HG02852 (cell line): ENCODE results near the gene ZGLP1.

Source experiments
- ATAC-seq: cut with Tn5 transposase; IDR thresholded peaks from one replicate; pipeline ENCODE4 v1.9.1; 2021; ENCODE audit warnings: mild to moderate bottlenecking, moderate library complexity; ENCODE audit not compliant: unreplicated experiment

The ZGLP1 gene

GRCh38 chr19:10279737-10280442, 29.7 kb downstream of the ZGLP1 start:
- ATAC-seq: no peak

GRCh38 chr19:10278935-10279334, 30.7 kb downstream of the ZGLP1 start:
- ATAC-seq: no peak

GRCh38 chr19:10277795-10278589, 31.6 kb downstream of the ZGLP1 start:
- ATAC-seq: no peak

GRCh38 chr19:10274589-10274988, 35.0 kb downstream of the ZGLP1 start:
- ATAC-seq: no peak

GRCh38 chr19:10271543-10272086, 38.0 kb downstream of the ZGLP1 start:
- ATAC-seq: peak; percentile 26

- peak; percentile 45 for ATAC-seq
Observed at GRCh38 chr19:10270616-10271394, 38.8 kb downstream of the ZGLP1 start, which contains the start of gene ICAM1. Gene ICAM1 (plus strand): TSS chr19:10271120. CDS start chr19:10271160, 40 bp downstream.

GRCh38 chr19:10270180-10270615, 39.4 kb downstream of the ZGLP1 start:
- peak; percentile 39 for ATAC-seq

GRCh38 chr19:10269333-10270179, 40.1 kb downstream of the ZGLP1 start:
- no peak for ATAC-seq

GRCh38 chr19:10268071-10268470, 41.5 kb downstream of the ZGLP1 start:
- no peak for ATAC-seq

GRCh38 chr19:10266706-10267105, 42.9 kb downstream of the ZGLP1 start:
- no peak for ATAC-seq

GRCh38 chr19:10262771-10263170, 46.8 kb downstream of the ZGLP1 start:
- no peak for ATAC-seq

- ATAC-seq: no peak
Observed at GRCh38 chr19:10260141-10260584, 49.5 kb downstream of the ZGLP1 start.

- no peak for ATAC-seq
Observed at GRCh38 chr19:10259162-10259905, 50.3 kb downstream of the ZGLP1 start.

GRCh38 chr19:10258080-10258710, 51.4 kb downstream of the ZGLP1 start:
- no peak for ATAC-seq

- ATAC-seq: no peak
Observed at GRCh38 chr19:10256970-10257615, 52.5 kb downstream of the ZGLP1 start.

GRCh38 chr19:10256551-10256950, 53.1 kb downstream of the ZGLP1 start:
- ATAC-seq: no peak

- ATAC-seq: no peak
Observed at GRCh38 chr19:10255358-10255757, 54.3 kb downstream of the ZGLP1 start.
